ENCODE data around the gene MS4A7.

MS4A7 gene

DNA sequence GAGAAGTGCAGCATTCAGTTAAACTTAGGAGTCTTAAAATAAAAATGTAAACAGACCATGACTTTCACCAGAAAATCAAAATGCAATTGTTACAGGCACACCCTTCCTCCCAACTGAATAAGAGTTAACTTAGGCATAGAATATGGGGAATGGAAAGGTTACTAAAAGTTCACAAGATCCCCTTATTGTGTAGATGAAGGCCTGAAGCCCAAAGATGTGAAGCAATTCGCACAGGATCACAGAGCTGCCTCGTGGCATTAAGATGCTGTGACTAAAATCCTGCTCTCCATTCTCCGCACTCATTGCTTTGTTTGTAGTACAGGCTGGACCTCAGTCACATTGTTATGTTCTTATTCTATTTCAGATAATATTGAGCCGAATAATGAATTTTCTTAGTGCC lies 55.1 kb downstream of the MS4A7 start:
- no peaks in the 10 kb centered on the region for H3K9me3 ChIP-seq (ENCODE audit: control insufficient read depth, low read length)
- H3K79me2 ChIP-seq: no peaks in the 10 kb centered on the region
- no peak overlapping the region for H3K27ac ChIP-seq
- H2AFZ ChIP-seq: no peak overlapping the region
- H3K9ac ChIP-seq: no peak overlapping the region
- H3K4me3 ChIP-seq (ENCODE audit: low read depth, low read length): no peak overlapping the region
- TF ChIP-seq, protein P1, sequence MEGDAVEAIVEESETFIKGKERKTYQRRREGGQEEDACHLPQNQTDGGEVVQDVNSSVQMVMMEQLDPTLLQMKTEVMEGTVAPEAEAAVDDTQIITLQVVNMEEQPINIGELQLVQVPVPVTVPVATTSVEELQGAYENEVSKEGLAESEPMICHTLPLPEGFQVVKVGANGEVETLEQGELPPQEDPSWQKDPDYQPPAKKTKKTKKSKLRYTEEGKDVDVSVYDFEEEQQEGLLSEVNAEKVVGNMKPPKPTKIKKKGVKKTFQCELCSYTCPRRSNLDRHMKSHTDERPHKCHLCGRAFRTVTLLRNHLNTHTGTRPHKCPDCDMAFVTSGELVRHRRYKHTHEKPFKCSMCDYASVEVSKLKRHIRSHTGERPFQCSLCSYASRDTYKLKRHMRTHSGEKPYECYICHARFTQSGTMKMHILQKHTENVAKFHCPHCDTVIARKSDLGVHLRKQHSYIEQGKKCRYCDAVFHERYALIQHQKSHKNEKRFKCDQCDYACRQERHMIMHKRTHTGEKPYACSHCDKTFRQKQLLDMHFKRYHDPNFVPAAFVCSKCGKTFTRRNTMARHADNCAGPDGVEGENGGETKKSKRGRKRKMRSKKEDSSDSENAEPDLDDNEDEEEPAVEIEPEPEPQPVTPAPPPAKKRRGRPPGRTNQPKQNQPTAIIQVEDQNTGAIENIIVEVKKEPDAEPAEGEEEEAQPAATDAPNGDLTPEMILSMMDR (IDR thresholded peaks at IDR 0.05): no peak
- H3K4me2 ChIP-seq (ENCODE audit: low read length): no peak overlapping the region
- no peaks in the 10 kb centered on the region for H3K27me3 ChIP-seq (ENCODE audit: control insufficient read depth, insufficient read depth, low read length)
- no peaks in the 10 kb centered on the region for H3K4me1 ChIP-seq
- H3K36me3 ChIP-seq (ENCODE audit: control insufficient read depth, insufficient read depth, low read length): no peaks in the 10 kb centered on the region

All from parathyroid adenoma (tissue), 2 donors.